B cell (primary cell): ENCODE data around the gene ZNF763.

Experiments
- EZH2 ChIP-seq: IDR thresholded peaks from 2 replicates; pipeline ENCODE4 v1.6.1; 2012; ENCODE audit warnings: borderline replicate concordance, low read depth, mild to moderate bottlenecking, moderate library complexity, low read length; ENCODE audit not compliant: insufficient read depth, poor library complexity, severe bottlenecking
- TF ChIP-seq, protein P1 (sequence below): fragments of 200-600 bp; IDR thresholded peaks from one replicate; pipeline ENCODE4 v1.8.0; 2022; ENCODE audit warnings: antibody characterized with exemption, mild to moderate bottlenecking

DNA sequence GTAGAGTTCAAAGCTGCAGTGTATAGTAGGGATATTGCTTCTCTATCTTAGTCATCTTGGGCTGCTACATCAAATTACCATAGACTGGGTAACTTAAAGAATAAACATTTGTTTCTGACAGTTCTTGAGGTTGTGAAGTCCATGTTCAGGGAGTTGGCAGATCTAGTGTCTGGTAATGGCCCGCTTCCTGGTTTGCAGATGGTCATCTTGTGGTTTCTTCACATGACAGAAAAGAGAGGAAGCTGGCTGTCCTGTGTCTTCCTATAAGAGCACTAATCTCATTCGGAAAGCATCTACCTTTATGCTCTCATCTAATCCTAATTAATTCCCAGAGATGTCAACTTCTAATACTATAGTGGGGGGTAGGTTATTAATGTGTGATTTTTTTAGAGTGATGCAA is 6.2 kb downstream of the ZNF763 start:
- TF ChIP-seq, protein P1, sequence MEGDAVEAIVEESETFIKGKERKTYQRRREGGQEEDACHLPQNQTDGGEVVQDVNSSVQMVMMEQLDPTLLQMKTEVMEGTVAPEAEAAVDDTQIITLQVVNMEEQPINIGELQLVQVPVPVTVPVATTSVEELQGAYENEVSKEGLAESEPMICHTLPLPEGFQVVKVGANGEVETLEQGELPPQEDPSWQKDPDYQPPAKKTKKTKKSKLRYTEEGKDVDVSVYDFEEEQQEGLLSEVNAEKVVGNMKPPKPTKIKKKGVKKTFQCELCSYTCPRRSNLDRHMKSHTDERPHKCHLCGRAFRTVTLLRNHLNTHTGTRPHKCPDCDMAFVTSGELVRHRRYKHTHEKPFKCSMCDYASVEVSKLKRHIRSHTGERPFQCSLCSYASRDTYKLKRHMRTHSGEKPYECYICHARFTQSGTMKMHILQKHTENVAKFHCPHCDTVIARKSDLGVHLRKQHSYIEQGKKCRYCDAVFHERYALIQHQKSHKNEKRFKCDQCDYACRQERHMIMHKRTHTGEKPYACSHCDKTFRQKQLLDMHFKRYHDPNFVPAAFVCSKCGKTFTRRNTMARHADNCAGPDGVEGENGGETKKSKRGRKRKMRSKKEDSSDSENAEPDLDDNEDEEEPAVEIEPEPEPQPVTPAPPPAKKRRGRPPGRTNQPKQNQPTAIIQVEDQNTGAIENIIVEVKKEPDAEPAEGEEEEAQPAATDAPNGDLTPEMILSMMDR: no peak
- no peak for TF ChIP-seq EZH2
